Dendritic cell treated with granulocyte-macrophage colony-stimulating factor and Interleukin-4, amounts not matched to agents 40 ng/mL and 50 ng/mL, for 4 days (primary cell): ENCODE data around the gene TSC2.
"Not testable (repeated sequence)": the region's sequence is repeated elsewhere in the genome, so short reads cannot be mapped to it uniquely, and the experiment has no call there.

ENCODE experiments used
- H3K27ac Mint-ChIP-seq: one replicate; pipeline ENCODE4 v1.8.0; 2022; ENCODE audit warnings: mild to moderate bottlenecking, mixed read lengths
- H3K27me3 Mint-ChIP-seq: one replicate; pipeline ENCODE4 v1.8.0; 2022; ENCODE audit warnings: mild to moderate bottlenecking, mixed read lengths
- H3K36me3 Mint-ChIP-seq: one replicate; pipeline ENCODE4 v1.8.0; 2022; ENCODE audit warnings: low read depth, mixed read lengths
- H3K4me1 Mint-ChIP-seq: one replicate; pipeline ENCODE4 v1.8.0; 2022; ENCODE audit warnings: low read depth, mixed read lengths
- H3K4me3 Mint-ChIP-seq: one replicate; pipeline ENCODE4 v1.8.0; 2022; ENCODE audit warnings: mild to moderate bottlenecking, moderate library complexity, mixed read lengths
- H3K9me3 Mint-ChIP-seq: one replicate; pipeline ENCODE4 v1.8.0; 2022; ENCODE audit warnings: mixed read lengths
- intact Hi-C: fragments of 100-400 bp; cut with micrococcal nuclease; formaldehyde crosslinking; loops from one replicate; pipeline ENCODE4 v1.15.0; 2022

The TSC2 gene

GRCh38 chr16:2090481-2090776 lies 42.6 kb downstream of the TSC2 start:
- Mint-ChIP-seq H3K4me1 (no peaks in the 10 kb centered on the region), H3K27ac (no peak overlapping the region), H3K27me3 (no peaks in the 10 kb centered on the region), H3K36me3 (peaks cover 97% of the 10 kb centered on the region), H3K4me3 (no peak overlapping the region), H3K9me3 (no peaks in the 10 kb centered on the region)
- intact Hi-C loops: no loop called here

- no peak overlapping the region for H3K27ac Mint-ChIP-seq
- H3K27me3 Mint-ChIP-seq: no peaks in the 10 kb centered on the region
- intact Hi-C loops: no loop called here
- no peaks in the 10 kb centered on the region for H3K9me3 Mint-ChIP-seq
- H3K4me3 Mint-ChIP-seq: no peak overlapping the region
- H3K36me3 Mint-ChIP-seq: peaks cover 97% of the 10 kb centered on the region
- no peaks in the 10 kb centered on the region for H3K4me1 Mint-ChIP-seq
Observed at GRCh38 chr16:2090777-2091546, 43.2 kb downstream of the TSC2 start.

- no peaks in the 10 kb centered on the region for H3K27me3 Mint-ChIP-seq
- no peaks in the 10 kb centered on the region for H3K9me3 Mint-ChIP-seq
- no peak overlapping the region for H3K4me3 Mint-ChIP-seq
- peaks cover 97% of the 10 kb centered on the region for H3K36me3 Mint-ChIP-seq
- intact Hi-C loops: no loop called here
- H3K27ac Mint-ChIP-seq: no peak overlapping the region
- H3K4me1 Mint-ChIP-seq: no peaks in the 10 kb centered on the region
Observed at GRCh38 chr16:2091547-2092255, 43.9 kb downstream of the TSC2 start.

- H3K9me3 Mint-ChIP-seq: no peaks in the 10 kb centered on the region
- H3K27me3 Mint-ChIP-seq: no peaks in the 10 kb centered on the region
- H3K27ac Mint-ChIP-seq: no peak overlapping the region
- H3K4me1 Mint-ChIP-seq: no peaks in the 10 kb centered on the region
- no peak overlapping the region for H3K4me3 Mint-ChIP-seq
- H3K36me3 Mint-ChIP-seq: peaks cover 97% of the 10 kb centered on the region
- intact Hi-C loops: no loop called here
Observed at GRCh38 chr16:2092256-2092620, 44.5 kb downstream of the TSC2 start.

- Mint-ChIP-seq H3K9me3 (no peaks in the 10 kb centered on the region), H3K27me3 (no peaks in the 10 kb centered on the region), H3K36me3 (peaks cover 97% of the 10 kb centered on the region), H3K27ac (no peak overlapping the region), H3K4me1 (no peaks in the 10 kb centered on the region), H3K4me3 (no peak overlapping the region)
- intact Hi-C loops: no loop called here
Observed at GRCh38 chr16:2092866-2093265, 45.1 kb downstream of the TSC2 start.

GRCh38 chr16:2093793-2094192 lies 46.0 kb downstream of the TSC2 start:
- Mint-ChIP-seq H3K27me3 (no peaks in the 10 kb centered on the region), H3K9me3 (no peaks in the 10 kb centered on the region), H3K36me3 (peaks cover 92% of the 10 kb centered on the region), H3K27ac (no peak overlapping the region), H3K4me3 (no peak overlapping the region), H3K4me1 (no peaks in the 10 kb centered on the region)
- intact Hi-C loops: no loop called here

DNA sequence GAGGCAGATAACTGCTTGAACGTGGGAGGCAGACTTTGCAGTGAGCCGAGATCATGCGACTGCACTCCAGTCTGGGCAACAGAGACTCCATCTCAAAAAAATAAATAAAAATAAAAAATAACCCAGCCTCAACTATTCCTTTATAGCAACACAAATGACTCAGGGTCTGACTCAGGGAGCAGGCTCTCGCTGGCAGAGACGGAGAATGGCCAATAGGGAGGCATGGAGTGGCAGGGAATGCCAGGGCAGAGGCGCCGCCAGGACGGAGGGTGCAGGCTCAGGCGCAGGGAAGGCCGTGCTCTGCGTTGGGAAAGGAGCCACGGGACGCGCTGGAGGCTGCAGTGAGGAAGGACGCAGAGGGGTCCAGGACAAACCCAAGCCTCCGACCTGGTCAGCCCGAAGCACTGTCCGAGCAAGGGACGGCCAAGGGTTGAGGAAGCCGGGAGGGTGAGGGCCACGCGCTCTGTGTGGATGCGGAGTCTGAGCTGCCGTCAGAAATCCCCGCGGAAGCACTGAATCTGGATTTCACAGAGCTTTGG lies 47.6 kb downstream of the TSC2 start:
- no peak overlapping the region for H3K27ac Mint-ChIP-seq
- peaks cover 92% of the 10 kb centered on the region for H3K36me3 Mint-ChIP-seq
- intact Hi-C loops: no loop called here
- no peaks in the 10 kb centered on the region for H3K4me1 Mint-ChIP-seq
- no peaks in the 10 kb centered on the region for H3K9me3 Mint-ChIP-seq
- H3K27me3 Mint-ChIP-seq: no peaks in the 10 kb centered on the region
- H3K4me3 Mint-ChIP-seq: no peak overlapping the region

DNA sequence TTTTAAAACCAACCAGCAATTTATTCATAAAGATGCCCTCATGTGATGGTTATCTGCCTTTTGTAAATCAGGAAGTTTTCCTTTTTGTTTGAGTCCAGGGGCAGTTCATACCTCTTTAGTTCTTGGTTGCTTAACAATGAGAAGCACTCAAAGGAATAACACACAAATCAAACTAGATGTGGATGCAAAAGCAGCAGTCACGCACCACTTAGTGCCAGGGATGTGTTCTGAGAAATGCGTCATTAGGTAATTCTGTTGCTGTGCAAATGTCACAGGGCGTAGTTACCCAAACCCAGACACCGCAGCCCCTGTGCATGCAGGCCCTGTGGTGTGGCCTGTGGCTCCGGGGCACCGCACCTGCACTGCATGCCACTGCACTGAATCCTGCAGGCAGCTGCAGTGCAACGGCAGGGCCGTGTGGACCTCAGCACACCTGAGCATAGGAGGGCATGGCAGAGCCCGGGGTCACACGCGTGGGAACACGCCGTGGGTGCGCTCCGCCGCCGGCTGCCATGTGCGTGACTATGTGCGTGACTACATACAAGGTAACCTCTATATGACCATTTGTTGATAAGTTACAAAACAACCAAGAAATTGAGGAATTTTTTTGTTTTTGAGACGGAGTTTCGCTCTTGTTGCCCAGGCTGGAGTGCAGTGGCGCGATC lies 48.3 kb downstream of the TSC2 start:
- Mint-ChIP-seq H3K9me3 (no peaks in the 10 kb centered on the region), H3K36me3 (peaks cover 92% of the 10 kb centered on the region), H3K27me3 (no peaks in the 10 kb centered on the region), H3K27ac (no peak overlapping the region), H3K4me1 (no peaks in the 10 kb centered on the region), H3K4me3 (no peak overlapping the region)
- intact Hi-C loops: no loop called here

GRCh38 chr16:2096853-2097595 lies 49.2 kb downstream of the TSC2 start:
- no peak overlapping the region for H3K4me3 Mint-ChIP-seq
- peaks cover 90% of the 10 kb centered on the region for H3K36me3 Mint-ChIP-seq
- H3K27ac Mint-ChIP-seq: no peak overlapping the region
- no peaks in the 10 kb centered on the region for H3K27me3 Mint-ChIP-seq
- intact Hi-C loops: no loop called here
- H3K4me1 Mint-ChIP-seq: no peaks in the 10 kb centered on the region
- no peaks in the 10 kb centered on the region for H3K9me3 Mint-ChIP-seq

GRCh38 chr16:2097689-2098088 lies 49.9 kb downstream of the TSC2 start:
- not testable (repeated sequence) for H3K4me1 Mint-ChIP-seq
- H3K36me3 Mint-ChIP-seq: peaks cover 90% of the 10 kb centered on the region

GRCh38 chr16:2101581-2101980 lies 53.8 kb downstream of the TSC2 start:
- not testable (repeated sequence) for H3K27ac Mint-ChIP-seq

More at GRCh38 chr16:2097689-2098088, 49.9 kb downstream of the TSC2 start:
- H3K9me3 Mint-ChIP-seq, intact Hi-C loops, H3K4me3 Mint-ChIP-seq, H3K27me3 Mint-ChIP-seq, H3K27ac Mint-ChIP-seq: not testable (repeated sequence)

DNA sequence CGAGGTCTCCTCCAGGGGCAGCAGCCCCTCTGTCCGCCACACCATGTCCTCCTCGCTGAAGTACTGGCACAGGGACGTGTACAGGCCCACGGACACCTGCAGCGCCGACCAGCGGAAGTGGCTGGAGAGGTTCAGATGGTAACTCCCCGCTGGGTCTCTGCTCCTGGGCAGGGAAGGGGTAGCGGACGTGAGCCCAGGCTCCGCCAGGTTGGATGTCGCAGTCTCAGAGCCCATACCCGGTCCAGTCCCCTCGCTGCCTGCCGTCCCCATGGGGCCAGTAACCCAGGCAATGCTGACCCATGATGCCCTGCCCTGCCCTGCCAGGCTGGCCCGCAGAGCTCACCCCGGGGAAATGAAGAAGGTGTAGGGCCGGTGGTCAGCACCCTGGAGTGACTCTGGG lies 54.7 kb downstream of the TSC2 start:
- no peaks in the 10 kb centered on the region for H3K9me3 Mint-ChIP-seq

More at GRCh38 chr16:2101581-2101980, 53.8 kb downstream of the TSC2 start:
- intact Hi-C loops, H3K27me3 Mint-ChIP-seq, H3K9me3 Mint-ChIP-seq, H3K4me1 Mint-ChIP-seq, H3K4me3 Mint-ChIP-seq: not testable (repeated sequence)
- peaks cover 89% of the 10 kb centered on the region for H3K36me3 Mint-ChIP-seq

GRCh38 chr16:2104464-2104863 lies 56.7 kb downstream of the TSC2 start:
- H3K36me3 Mint-ChIP-seq: peaks cover 94% of the 10 kb centered on the region
- H3K27me3 Mint-ChIP-seq, H3K27ac Mint-ChIP-seq, H3K4me1 Mint-ChIP-seq, intact Hi-C loops, H3K4me3 Mint-ChIP-seq, H3K9me3 Mint-ChIP-seq: not testable (repeated sequence)

More for the DNA sequence above, 54.7 kb downstream of the TSC2 start:
- Mint-ChIP-seq H3K36me3 (peaks cover 88% of the 10 kb centered on the region), H3K4me1 (no peaks in the 10 kb centered on the region), H3K4me3 (no peak overlapping the region), H3K27me3 (no peaks in the 10 kb centered on the region), H3K27ac (no peak overlapping the region)
- intact Hi-C loops: no loop called here

DNA sequence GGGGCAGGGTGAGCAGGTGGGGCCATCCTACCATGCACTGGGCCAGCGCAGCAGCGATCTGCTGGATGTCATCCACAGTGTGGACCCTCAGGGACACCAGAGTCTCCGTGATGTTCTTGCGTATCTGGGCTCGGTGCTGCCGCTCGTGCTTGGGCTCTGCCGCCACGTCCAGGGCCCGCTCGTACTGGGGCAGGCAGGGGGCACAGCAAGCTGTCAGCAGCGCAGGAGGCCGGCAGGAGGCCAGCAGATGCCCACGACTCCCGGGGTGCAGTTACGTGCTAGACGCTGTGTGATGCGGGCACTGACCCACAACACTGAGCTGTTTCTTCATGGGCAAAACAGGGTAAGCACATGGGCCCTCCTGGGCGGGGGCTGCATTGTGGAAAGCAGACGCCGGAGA lies 57.5 kb downstream of the TSC2 start:
- intact Hi-C loops, H3K9me3 Mint-ChIP-seq, H3K4me1 Mint-ChIP-seq, H3K4me3 Mint-ChIP-seq, H3K27me3 Mint-ChIP-seq, H3K27ac Mint-ChIP-seq: not testable (repeated sequence)
- peaks cover 94% of the 10 kb centered on the region for H3K36me3 Mint-ChIP-seq
